A549 treated with RU486 at 1 μM for 4 hours (cell line): ENCODE results near the gene C5orf58. TPM values are rescaled to one million over a fixed set of nuclear protein-coding genes. Genes with fewer than 3 reads are reported as not detected.

ENCODE experiments used
- total RNA-seq: library from RNA; stranded (reverse); fragments of 200-300 nt; extraction: Qiagen RNA extraction; gene quantifications from 5 replicates; pipeline ENCODE4 v1.2.3, GENCODE V29; 2022; ENCODE audit warnings: low read depth

Gene C5orf58, protein sequence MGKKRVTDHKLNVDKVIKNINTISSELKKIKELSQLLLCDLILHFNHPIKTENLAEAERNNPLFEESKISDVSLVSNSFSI
- total RNA-seq, result not detected in 5 replicates

DNA sequence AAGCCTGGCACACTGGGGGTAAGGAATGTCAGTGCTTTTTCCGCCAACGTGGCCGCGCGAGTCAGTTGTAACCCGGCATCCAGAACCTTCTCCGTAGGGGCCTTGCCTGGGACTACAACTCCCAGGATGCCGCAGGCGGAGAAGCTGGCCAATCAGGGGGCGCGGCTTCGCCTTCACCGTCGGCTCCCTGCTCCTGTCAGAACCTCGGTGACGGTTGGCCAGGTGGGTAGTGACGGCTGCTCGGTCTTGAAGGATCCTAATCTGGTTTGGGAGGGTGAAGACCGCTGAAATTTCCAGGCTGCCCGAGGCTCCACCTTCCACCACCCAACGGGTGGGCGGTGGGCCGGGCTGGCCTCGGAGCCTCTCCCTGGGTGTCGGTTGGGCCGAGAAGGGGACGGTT lies at the start of gene C5orf58:
TSS of gene C5orf58 (plus strand) at position 200 of the 400 bp plus-strand sequence. CDS start 1,992 bp downstream, outside the sequence.

Other genes with a start within 250 kb of the C5orf58 start
- gene FOXI1, start 127.1 kb upstream of the C5orf58 start, total RNA-seq, result not detected in 5 replicates
- gene LCP2, start 64.8 kb downstream of the C5orf58 start, total RNA-seq, result not detected in 5 replicates
- gene KCNMB1, start 156.4 kb downstream of the C5orf58 start, total RNA-seq, result 0.05 TPM in 1 of 5 replicates, not detected in the others